HG03457 (cell line): ENCODE measurements around the gene FUT1.
"Not testable (repeated sequence)": the region's sequence is repeated elsewhere in the genome, so short reads cannot be mapped to it uniquely, and the experiment has no call there.

Source experiments
- ATAC-seq: cut with Tn5 transposase; IDR thresholded peaks from one replicate; pipeline ENCODE4 v1.9.1; 2021; ENCODE audit warnings: moderate number of reproducible peaks; ENCODE audit not compliant: unreplicated experiment

The FUT1 gene

DNA sequence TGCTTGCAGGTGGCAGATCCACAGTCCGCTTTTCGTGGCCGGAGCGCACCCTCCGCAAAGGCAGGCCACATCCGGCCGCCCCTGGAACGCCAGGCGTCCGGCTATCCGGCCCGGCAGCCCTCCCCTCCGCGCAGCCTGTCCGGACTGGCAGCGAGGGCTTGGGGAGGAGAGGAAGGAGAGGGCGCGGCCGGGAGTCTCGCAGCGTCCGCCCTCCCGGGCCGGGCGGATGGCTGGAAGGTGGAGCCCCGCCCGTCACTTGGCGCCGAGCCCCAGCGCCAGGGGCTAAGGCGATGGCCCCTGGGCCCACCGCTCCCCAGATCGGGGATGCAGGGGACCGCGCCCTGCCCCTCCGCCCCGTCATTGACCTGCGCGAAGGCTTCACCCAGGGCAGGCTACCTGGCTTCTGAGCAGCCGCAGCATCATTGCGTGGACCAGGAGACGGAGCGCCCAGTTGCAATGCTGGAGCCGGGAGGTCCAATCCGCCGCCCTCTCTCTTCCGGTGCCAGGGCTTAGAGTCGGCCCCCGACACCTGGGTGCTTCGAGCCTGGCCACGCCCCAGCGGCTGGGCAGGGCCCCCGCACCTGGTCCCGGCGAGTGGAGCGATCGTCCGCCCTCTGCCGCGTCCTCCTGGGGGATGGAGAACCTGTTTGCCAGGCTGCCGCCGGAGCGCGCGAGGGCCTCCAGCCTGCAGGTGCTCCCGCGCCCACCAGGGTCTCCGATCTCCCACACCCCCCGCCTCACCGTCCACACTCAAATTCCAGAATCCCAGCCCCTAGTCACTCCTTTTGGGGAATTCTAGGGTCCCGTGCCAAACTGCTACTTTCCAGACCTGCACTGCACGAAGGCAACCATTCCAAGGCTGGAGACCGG lies at the start of gene FUT1:
Gene FUT1, minus strand, starts transcription at position 146 of the 870 bp plus-strand sequence. CDS start 1,360 bp downstream, outside the sequence.
- ATAC-seq, result no peak

DNA sequence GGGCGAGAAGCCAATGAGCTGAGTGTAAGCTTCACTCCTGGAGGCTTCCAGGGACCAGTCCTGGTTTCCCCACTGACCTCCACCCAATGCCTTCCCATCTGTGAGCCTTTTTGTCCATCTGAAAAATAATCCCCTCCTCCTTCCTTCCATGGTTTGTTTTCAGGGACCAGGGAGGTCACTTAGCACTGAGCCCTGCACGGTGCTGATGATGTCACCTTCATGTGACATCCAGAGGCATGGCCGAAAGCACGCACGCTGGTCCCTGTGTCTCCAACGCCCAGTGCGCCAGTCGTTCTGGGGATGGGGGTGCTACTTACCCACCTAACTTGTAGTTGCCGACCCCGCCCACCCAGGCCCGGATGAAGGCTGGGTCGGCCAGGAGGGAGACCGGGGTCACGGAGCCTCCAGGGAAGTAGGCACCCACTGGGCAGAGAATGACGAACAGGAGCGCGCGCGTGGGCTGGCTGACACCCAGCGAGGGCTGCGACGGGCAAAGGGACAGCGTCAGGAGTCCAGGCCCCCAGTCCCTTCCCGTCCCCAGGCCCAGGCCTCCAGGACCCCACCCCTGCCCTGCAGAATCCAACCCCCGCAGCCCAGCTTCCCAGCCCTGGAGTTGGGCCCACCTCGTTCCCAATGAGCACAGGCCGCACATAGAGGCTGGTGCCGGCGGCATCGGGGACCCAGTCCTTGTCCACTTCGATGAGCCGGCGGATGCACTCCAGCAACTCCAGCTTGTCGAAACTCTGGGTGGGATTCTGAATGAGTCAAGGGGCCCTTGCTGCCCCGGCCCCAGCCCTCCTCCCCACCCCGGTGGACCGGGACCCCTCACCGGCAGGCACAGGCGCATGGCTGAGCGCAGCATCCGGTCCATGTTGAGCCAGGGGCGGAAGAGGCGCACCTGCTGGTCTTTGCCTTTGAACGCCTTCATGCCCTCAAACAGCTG lies 47.2 kb upstream of the FUT1 start:
- ATAC-seq, result no peak

DNA sequence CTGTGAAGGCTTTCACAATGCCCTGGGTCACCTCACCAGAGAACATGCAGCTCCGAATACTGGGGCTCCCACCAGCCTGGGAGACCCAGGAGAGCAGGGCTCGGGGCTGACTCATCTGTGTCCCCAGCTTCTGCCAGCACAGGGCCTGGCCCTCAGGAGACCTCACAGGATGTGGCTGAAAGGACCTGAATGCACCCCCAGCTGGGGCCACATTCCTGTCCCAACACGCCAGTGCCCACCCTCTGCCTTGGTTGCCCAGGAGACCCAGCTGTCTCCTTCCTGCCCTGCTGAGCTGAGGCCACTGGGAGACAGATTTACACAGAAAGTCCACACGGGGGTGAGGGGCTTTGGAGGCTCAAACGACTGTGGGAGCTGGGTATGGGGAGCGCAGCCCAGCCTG lies 46.5 kb upstream of the FUT1 start:
- ATAC-seq, result no peak

DNA sequence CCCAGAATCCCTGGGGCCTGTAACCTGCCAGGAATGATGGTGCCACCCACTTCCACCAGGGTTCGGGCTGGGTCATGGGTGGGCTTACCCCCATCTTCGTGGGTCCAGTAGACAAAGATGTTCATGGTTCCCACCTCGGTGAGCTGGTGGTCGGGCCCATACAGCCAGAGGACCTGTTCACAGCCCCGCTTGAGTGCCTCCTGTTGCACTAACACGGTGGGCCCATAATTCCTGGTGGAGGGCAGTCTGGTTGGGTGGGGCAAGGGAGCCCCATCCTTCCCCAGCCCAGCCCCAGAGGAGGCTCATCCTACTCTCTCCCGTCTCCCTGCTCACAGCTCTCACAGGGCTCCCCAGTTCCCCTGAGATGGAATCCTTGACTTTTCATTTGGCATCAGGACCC lies 44.7 kb upstream of the FUT1 start:
- ATAC-seq, result no peak

DNA sequence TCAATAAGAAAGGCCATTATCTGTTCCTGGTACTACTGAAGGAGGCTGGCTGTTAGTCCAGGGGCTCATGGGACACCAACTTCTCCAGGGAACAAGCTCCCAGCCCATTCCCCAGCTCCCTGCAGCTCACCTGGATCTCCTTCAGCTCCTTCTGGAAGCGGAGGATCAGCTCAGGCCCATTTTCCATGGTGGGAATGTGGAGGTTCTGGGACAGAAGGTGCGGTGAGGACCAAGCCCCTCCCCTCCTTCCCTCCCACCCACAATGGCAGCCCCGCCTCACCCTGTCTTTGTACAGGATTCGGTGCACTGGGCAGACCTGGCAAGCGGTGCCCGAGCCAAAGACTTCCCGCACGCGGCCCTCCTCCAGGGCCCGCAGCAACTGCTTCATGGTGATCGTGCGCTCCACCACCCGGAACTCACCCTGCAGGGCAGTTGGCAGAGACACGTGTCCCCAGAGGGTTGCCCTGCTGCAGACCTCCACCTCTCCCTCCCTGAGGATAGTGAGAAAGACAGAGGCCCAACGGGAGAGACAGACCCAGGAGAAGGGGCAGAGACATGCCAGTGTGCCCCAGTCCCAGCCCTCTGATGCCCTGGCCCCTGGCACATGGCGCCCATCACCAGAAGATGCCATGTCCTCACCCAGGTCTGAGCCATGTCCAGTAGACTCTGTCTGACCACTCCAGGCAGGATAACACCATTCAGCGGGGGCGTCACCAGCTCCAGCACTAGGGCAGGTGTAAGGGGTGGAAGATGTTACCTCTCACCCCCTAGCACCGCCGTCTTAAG lies 44.0 kb upstream of the FUT1 start:
- ATAC-seq, result no peak

GRCh38 chr19:48795685-48796070 lies 43.2 kb upstream of the FUT1 start:
- no peak for ATAC-seq

- ATAC-seq, result no peak
Observed at GRCh38 chr19:48795055-48795684, 42.7 kb upstream of the FUT1 start.

DNA sequence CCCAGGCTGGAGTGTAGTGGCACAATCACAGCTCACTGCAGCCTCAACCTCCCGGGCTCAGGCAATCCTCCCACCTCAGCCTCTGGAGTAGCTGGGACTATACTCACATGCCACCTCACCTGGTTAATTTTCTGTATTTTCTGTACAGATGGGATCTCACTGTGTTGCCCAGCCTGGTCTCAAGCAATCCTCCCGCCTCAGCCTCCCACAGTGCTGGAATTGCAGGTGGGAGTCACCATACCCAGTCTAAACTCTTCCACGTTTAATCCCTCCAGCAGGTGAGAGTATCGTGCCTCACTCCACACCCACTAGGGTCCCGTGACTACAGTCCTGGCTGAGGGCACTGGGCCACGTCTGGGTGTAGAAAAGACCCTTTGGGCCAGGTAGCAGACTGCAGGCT lies 41.9 kb upstream of the FUT1 start:
- ATAC-seq, result no peak

DNA sequence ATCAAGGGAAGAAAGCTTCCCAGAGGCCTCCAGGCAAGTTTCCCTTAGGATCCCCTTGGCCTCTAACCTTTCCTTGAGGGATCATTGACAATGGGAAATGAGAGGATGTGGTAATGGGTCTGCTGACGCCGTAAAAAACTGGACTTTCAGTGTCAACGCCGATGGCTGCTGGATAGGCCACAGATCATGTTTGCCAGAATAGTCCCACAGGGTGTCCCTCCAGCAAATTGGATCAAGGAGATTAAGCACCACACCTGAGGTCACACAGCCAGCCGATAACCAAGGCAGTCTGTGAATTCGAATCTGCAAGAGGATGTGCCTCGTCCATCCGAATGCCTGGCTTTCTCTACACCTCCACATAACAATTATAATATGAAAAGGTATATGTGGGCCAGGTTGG lies 40.8 kb upstream of the FUT1 start:
- no peak for ATAC-seq

DNA sequence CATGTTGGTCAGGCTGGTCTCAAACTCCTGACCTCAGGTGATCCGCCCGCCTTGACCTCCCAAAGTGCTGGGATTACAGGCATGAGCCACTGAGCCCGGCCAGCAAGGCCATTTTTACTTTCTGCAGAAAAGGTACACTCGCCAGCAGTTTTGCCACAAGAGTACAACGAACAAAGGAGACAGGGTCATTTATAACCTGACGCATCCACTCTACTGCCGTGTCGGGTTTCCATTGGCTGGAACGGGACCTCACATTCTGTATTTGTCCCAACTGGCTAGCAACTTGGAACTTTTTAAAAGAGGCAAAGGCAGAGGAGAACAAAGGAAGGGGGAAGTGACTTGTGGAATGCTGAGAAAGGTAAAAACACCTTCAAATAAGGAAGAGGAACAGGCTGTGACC lies 34.9 kb upstream of the FUT1 start:
- ATAC-seq, result not testable (repeated sequence)

DNA sequence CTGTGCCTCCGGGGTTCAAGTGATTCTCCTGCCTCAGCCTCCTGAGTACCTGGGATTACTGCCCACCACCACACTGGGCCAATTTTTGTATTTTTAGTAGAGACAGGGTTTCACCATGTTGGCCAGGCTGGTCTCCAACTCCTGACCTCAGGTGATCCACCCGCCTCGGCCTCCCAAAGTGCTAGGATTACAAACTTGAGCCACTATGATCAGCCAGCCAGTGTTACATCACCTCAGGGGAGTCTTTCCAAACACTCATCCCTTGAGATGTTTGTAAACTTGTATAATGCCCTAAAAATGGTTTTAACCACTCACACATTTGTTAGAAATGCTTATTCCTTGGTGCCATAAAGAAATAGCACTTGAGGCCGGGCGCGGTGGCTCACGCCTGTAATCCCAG lies 34.0 kb upstream of the FUT1 start:
- ATAC-seq, result not testable (repeated sequence)

DNA sequence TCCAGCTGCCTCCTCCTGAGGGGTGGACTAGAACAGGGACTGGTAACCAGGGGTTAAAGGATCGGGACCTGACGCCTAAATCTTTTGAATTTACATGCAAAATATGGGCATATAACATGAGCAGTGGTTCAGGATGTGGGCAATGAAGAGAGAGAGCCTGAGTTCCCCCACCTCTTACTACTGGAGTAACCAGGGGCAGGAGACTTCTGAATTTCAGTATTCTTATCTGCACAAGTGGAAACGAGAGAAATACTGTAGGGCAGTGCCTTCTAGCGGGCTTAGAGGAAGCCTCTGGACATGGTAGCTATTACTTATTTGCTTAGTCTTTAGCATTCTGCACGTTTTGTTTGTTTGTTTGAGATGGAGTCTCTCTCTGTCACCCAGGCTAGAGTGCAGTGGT lies 32.1 kb upstream of the FUT1 start:
- no peak for ATAC-seq

DNA sequence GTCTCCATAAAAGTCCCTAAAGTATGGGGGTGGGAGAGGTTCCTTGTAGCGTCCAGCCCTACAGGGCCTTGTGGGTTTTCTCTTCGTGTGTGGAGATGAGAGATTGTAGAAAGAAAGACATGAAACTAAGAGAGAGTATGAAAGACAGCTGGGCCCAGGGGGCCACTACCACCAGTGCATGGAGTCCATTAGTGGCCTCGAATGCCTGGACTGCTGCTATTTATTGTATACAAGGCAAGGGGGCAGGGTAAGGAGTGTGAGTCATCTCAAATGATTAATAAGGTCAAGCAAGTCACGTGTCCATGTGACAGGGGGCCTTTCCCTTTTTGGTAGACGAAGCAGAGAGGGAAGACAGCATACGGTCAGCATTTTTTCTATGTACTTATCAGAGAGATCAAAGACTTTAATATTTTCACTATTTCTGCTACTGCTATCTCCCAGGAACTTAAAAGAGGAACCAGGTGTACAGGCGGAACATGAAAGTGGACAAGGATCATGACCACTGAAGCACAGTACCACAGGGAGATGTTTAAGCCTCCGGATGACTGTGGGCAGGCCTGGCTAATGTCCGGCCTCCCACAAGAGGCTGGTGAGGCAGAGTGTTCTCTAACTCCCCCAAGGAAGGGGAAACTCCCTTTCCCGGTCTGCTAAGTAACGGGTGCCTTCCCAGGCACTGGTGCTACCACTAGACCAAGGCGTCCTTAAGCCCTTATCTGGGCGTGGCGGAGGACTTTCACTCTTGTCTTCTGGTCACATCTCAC lies 28.4 kb upstream of the FUT1 start:
- no peak for ATAC-seq

DNA sequence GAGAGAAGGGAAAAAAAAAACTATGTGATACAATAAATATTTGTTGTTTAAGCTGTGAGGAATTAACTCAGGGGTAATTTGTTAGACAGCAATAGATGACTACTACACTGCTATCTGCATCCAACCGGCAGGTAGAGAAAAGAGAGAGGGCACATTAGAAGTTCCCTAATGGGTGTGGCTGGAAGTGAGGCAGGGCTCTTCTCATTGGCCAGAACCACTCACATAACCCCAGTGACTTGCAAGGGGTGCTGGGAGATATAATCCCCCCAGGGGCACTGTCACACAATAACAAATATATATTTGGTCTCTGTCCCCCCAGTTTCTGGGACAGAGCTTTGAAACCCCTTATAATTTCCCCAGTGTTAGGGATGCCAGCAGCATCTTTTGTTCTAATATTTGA lies 27.2 kb upstream of the FUT1 start:
- ATAC-seq, result no peak

- no peak for ATAC-seq
Observed at GRCh38 chr19:48777720-48778119, 25.3 kb upstream of the FUT1 start.

GRCh38 chr19:48777139-48777538 lies 24.7 kb upstream of the FUT1 start:
- no peak for ATAC-seq

DNA sequence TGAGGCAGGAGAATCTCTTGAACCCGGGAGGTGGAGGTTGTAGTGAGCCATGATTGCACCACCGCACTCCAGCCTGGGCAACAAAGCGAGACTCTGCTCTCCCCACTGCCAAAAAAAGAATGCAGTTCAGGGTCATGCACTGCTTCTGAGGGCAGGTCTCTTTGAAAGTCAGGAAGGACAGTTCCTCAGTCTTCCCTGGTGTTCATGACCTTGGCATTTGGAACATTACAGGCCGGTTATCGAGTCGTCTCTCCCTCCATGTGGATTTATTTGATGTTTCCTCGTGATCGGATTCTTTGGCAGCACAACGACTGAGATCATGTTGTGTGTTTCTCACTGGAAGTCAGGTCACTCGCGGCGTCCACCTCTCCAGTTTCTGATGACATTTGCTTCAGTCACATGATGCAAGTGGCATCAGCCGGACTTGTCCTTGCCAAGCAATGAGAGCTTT lies 20.1 kb upstream of the FUT1 start:
- no peak for ATAC-seq

GRCh38 chr19:48770734-48771472 lies 18.5 kb upstream of the FUT1 start:
- ATAC-seq, result no peak

DNA sequence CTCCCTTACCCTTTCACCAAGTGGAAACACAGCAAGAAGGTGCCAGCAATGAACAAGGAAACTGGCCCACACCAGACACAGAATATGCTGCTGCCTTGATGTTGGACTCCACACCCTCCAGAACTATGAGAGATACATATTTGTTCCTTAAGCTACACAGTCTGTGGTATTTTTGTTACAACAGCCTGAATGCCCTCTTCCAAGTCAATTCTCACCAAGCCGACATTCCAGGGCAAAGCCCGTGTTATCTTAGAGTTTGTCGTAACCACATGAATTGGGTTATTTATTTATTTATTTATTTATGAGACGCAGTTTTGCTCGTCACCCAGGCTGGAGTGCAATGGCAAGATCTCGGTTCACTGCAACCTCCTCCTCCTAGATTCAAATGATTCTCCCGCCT lies 17.8 kb upstream of the FUT1 start:
- no peak for ATAC-seq
